ENCODE results near the gene FBXW10B.
"Not testable (repeated sequence)": the region's sequence is repeated elsewhere in the genome, so short reads cannot be mapped to it uniquely, and the experiment has no call there.

The FBXW10B gene

GRCh38 chr17:15649861-15650421 lies 30.4 kb upstream of the FBXW10B start:
- H3K9me3 Mint-ChIP-seq = no peaks in the 10 kb centered on the region
- H3K36me3 Mint-ChIP-seq (ENCODE audit: low read depth) = peaks cover 4% of the 10 kb centered on the region
- H3K27me3 Mint-ChIP-seq (ENCODE audit: low read depth) = no peaks in the 10 kb centered on the region
- peak overlapping the region; percentile 72 for H3K4me3 Mint-ChIP-seq
- H3K4me1 Mint-ChIP-seq (ENCODE audit: low read depth) = peaks cover 25% of the 10 kb centered on the region
- H3K27ac Mint-ChIP-seq = no peak overlapping the region
- no peak for DNase-seq (ENCODE audit: low spot score)

GRCh38 chr17:15648386-15648785 lies 28.9 kb upstream of the FBXW10B start:
- H3K4me3 Mint-ChIP-seq = peak overlapping the region; percentile 10
- peaks cover 25% of the 10 kb centered on the region for H3K4me1 Mint-ChIP-seq (ENCODE audit: low read depth)
- no peaks in the 10 kb centered on the region for H3K9me3 Mint-ChIP-seq
- no peaks in the 10 kb centered on the region for H3K27me3 Mint-ChIP-seq (ENCODE audit: low read depth)
- DNase-seq (ENCODE audit: low spot score) = no peak
- H3K36me3 Mint-ChIP-seq (ENCODE audit: low read depth) = peaks cover 4% of the 10 kb centered on the region
- H3K27ac Mint-ChIP-seq = no peak overlapping the region

GRCh38 chr17:15645942-15646312 lies 26.4 kb upstream of the FBXW10B start:
- H3K4me3 Mint-ChIP-seq = not testable (repeated sequence)

GRCh38 chr17:15645099-15645941 lies 25.8 kb upstream of the FBXW10B start:
- not testable (repeated sequence) for DNase-seq (ENCODE audit: low spot score); H3K27me3 Mint-ChIP-seq (ENCODE audit: low read depth); H3K36me3 Mint-ChIP-seq (ENCODE audit: low read depth); H3K4me3 Mint-ChIP-seq; H3K9me3 Mint-ChIP-seq
- Mint-ChIP-seq H3K4me1 (ENCODE audit: low read depth) (peaks cover 12% of the 10 kb centered on the region), H3K27ac (peak overlapping the region; percentile 36)

More at GRCh38 chr17:15645942-15646312, 26.4 kb upstream of the FBXW10B start:
- not testable (repeated sequence) for H3K9me3 Mint-ChIP-seq; DNase-seq (ENCODE audit: low spot score); H3K36me3 Mint-ChIP-seq (ENCODE audit: low read depth); H3K27me3 Mint-ChIP-seq (ENCODE audit: low read depth)
- Mint-ChIP-seq H3K4me1 (ENCODE audit: low read depth) (peaks cover 17% of the 10 kb centered on the region), H3K27ac (peak overlapping the region; percentile 36)

GRCh38 chr17:15642505-15643251 lies 23.2 kb upstream of the FBXW10B start:
- not testable (repeated sequence) for DNase-seq (ENCODE audit: low spot score); H3K4me3 Mint-ChIP-seq; H3K4me1 Mint-ChIP-seq (ENCODE audit: low read depth); H3K9me3 Mint-ChIP-seq; H3K27ac Mint-ChIP-seq; H3K36me3 Mint-ChIP-seq (ENCODE audit: low read depth); H3K27me3 Mint-ChIP-seq (ENCODE audit: low read depth)

GRCh38 chr17:15642014-15642413 lies 22.5 kb upstream of the FBXW10B start:
- not testable (repeated sequence) for H3K36me3 Mint-ChIP-seq (ENCODE audit: low read depth); H3K27me3 Mint-ChIP-seq (ENCODE audit: low read depth); H3K4me1 Mint-ChIP-seq (ENCODE audit: low read depth); H3K9me3 Mint-ChIP-seq; DNase-seq (ENCODE audit: low spot score); H3K4me3 Mint-ChIP-seq; H3K27ac Mint-ChIP-seq

- not testable (repeated sequence) for H3K27ac Mint-ChIP-seq
These were observed 11.5 kb upstream of the FBXW10B start for GRCh38 chr17:15630930-15631453.

GRCh38 chr17:15629991-15630390 lies 10.5 kb upstream of the FBXW10B start:
- H3K4me1 Mint-ChIP-seq (ENCODE audit: low read depth); H3K4me3 Mint-ChIP-seq; DNase-seq (ENCODE audit: low spot score); H3K9me3 Mint-ChIP-seq; H3K27ac Mint-ChIP-seq; H3K27me3 Mint-ChIP-seq (ENCODE audit: low read depth); H3K36me3 Mint-ChIP-seq (ENCODE audit: low read depth): not testable (repeated sequence)

More at GRCh38 chr17:15630930-15631453, 11.5 kb upstream of the FBXW10B start:
- DNase-seq (ENCODE audit: low spot score); H3K9me3 Mint-ChIP-seq; H3K27me3 Mint-ChIP-seq (ENCODE audit: low read depth); H3K4me1 Mint-ChIP-seq (ENCODE audit: low read depth); H3K4me3 Mint-ChIP-seq: not testable (repeated sequence)
- H3K36me3 Mint-ChIP-seq (ENCODE audit: low read depth) = peaks cover 11% of the 10 kb centered on the region

- H3K4me1 Mint-ChIP-seq (ENCODE audit: low read depth); H3K36me3 Mint-ChIP-seq (ENCODE audit: low read depth); H3K27me3 Mint-ChIP-seq (ENCODE audit: low read depth); DNase-seq (ENCODE audit: low spot score); H3K4me3 Mint-ChIP-seq; H3K9me3 Mint-ChIP-seq; H3K27ac Mint-ChIP-seq: not testable (repeated sequence)
These were observed 4.2 kb upstream of the FBXW10B start for GRCh38 chr17:15623661-15624209.

- not testable (repeated sequence) for H3K36me3 Mint-ChIP-seq (ENCODE audit: low read depth); H3K27ac Mint-ChIP-seq; H3K4me3 Mint-ChIP-seq; DNase-seq (ENCODE audit: low spot score); H3K9me3 Mint-ChIP-seq; H3K27me3 Mint-ChIP-seq (ENCODE audit: low read depth); H3K4me1 Mint-ChIP-seq (ENCODE audit: low read depth)
These were observed 3.8 kb upstream of the FBXW10B start for GRCh38 chr17:15623255-15623654.

GRCh38 chr17:15622124-15622523 lies 2.6 kb upstream of the FBXW10B start:
- not testable (repeated sequence) for H3K36me3 Mint-ChIP-seq (ENCODE audit: low read depth); H3K4me3 Mint-ChIP-seq; H3K4me1 Mint-ChIP-seq (ENCODE audit: low read depth); DNase-seq (ENCODE audit: low spot score); H3K27ac Mint-ChIP-seq; H3K27me3 Mint-ChIP-seq (ENCODE audit: low read depth); H3K9me3 Mint-ChIP-seq

- not testable (repeated sequence) for H3K27me3 Mint-ChIP-seq (ENCODE audit: low read depth); H3K36me3 Mint-ChIP-seq (ENCODE audit: low read depth); DNase-seq (ENCODE audit: low spot score); H3K4me3 Mint-ChIP-seq; H3K27ac Mint-ChIP-seq; H3K9me3 Mint-ChIP-seq; H3K4me1 Mint-ChIP-seq (ENCODE audit: low read depth)
These were observed 2.7 kb downstream of the FBXW10B start for GRCh38 chr17:15616828-15617227.

GRCh38 chr17:15615850-15616249 lies 3.7 kb downstream of the FBXW10B start:
- not testable (repeated sequence) for DNase-seq (ENCODE audit: low spot score); H3K4me3 Mint-ChIP-seq; H3K36me3 Mint-ChIP-seq (ENCODE audit: low read depth); H3K9me3 Mint-ChIP-seq; H3K4me1 Mint-ChIP-seq (ENCODE audit: low read depth); H3K27me3 Mint-ChIP-seq (ENCODE audit: low read depth); H3K27ac Mint-ChIP-seq

- H3K36me3 Mint-ChIP-seq (ENCODE audit: low read depth); H3K27me3 Mint-ChIP-seq (ENCODE audit: low read depth); DNase-seq (ENCODE audit: low spot score); H3K9me3 Mint-ChIP-seq; H3K4me1 Mint-ChIP-seq (ENCODE audit: low read depth); H3K4me3 Mint-ChIP-seq; H3K27ac Mint-ChIP-seq: not testable (repeated sequence)
These were observed 6.4 kb downstream of the FBXW10B start for GRCh38 chr17:15613111-15613510.
